GM23338 (cell line): ENCODE results near the gene KCNMA1. TPM values are rescaled to one million over a fixed set of nuclear protein-coding genes. Genes with fewer than 3 reads are reported as not detected.

Source experiments
- ATAC-seq: fragments of 200-7000 bp; cut with Tn5 transposase; 3 replicates; pipeline ENCODE4 v1.9.1; 2020
- DNase-seq: peaks from one replicate; pipeline ENCODE4 v3.0.0-alpha.2; 2015; ENCODE audit warnings: low spot score
- H2AFZ ChIP-seq: fragments of 200-600 bp; sonication (generic); 2 replicates; pipeline ENCODE4 v1.8.0; 2016; ENCODE audit warnings: antibody characterized with exemption, mild to moderate bottlenecking, moderate library complexity
- H3F3A ChIP-seq: fragments of 200-600 bp; sonication (generic); replicated peaks from 2 replicates; pipeline ENCODE4 v1.8.0; 2017; ENCODE audit warnings: antibody characterized with exemption, mixed run types, low read depth
- H3K27ac ChIP-seq: fragments of 200-600 bp; sonication (generic); 2 replicates; pipeline ENCODE4 v1.6.1; 2016; ENCODE audit warnings: low read depth
- H3K27me3 ChIP-seq: fragments of 200-600 bp; sonication (generic); 2 replicates; pipeline ENCODE4 v1.8.0; 2016; ENCODE audit warnings: mild to moderate bottlenecking, mixed run types, moderate library complexity; ENCODE audit not compliant: insufficient read depth
- H3K36me3 ChIP-seq: fragments of 200-600 bp; sonication (generic); 2 replicates; pipeline ENCODE4 v1.8.0; 2016; ENCODE audit warnings: mild to moderate bottlenecking; ENCODE audit not compliant: insufficient read depth
- H3K4me1 ChIP-seq: fragments of 200-600 bp; sonication (generic); 2 replicates; pipeline ENCODE4 v1.8.0; 2016; ENCODE audit warnings: mild to moderate bottlenecking, moderate library complexity; ENCODE audit not compliant: insufficient read depth
- H3K4me2 ChIP-seq: fragments of 200-600 bp; sonication (generic); 2 replicates; pipeline ENCODE4 v1.7.1; 2017; ENCODE audit warnings: mixed run types
- H3K4me3 ChIP-seq: fragments of 200-600 bp; sonication (generic); 2 replicates; pipeline ENCODE4 v1.6.1; 2016; ENCODE audit warnings: mixed run types
- H3K79me2 ChIP-seq: fragments of 200-600 bp; sonication (generic); replicated peaks from 2 replicates; pipeline ENCODE4 v1.8.0; 2017; ENCODE audit warnings: mild to moderate bottlenecking; ENCODE audit not compliant: insufficient read depth
- H3K9me2 ChIP-seq: fragments of 200-600 bp; sonication (generic); 2 replicates; pipeline ENCODE4 v1.8.0; 2017; ENCODE audit not compliant: insufficient read depth
- H4K20me1 ChIP-seq: fragments of 200-600 bp; sonication (generic); replicated peaks from 2 replicates; pipeline ENCODE4 v1.8.0; 2017; ENCODE audit warnings: mild to moderate bottlenecking; ENCODE audit not compliant: insufficient read depth
- H3K27ac Mint-ChIP-seq: 2 replicates; pipeline ENCODE4 v1.8.0; 2020; ENCODE audit warnings: inconsistent platforms, mild to moderate bottlenecking, moderate library complexity, mixed read lengths
- H3K27me3 Mint-ChIP-seq: 3 replicates; pipeline ENCODE4 v1.8.0; 2022; ENCODE audit warnings: low read depth, mild to moderate bottlenecking, moderate library complexity, mixed read lengths, inconsistent platforms; ENCODE audit not compliant: insufficient read depth, poor library complexity
- H3K36me3 Mint-ChIP-seq: 3 replicates; pipeline ENCODE4 v1.8.0; 2021; ENCODE audit warnings: low read depth, mild to moderate bottlenecking, inconsistent platforms, moderate library complexity, mixed read lengths
- H3K4me1 Mint-ChIP-seq: 3 replicates; pipeline ENCODE4 v1.8.0; 2020; ENCODE audit warnings: mild to moderate bottlenecking, inconsistent platforms, mixed read lengths
- H3K4me3 Mint-ChIP-seq: 3 replicates; pipeline ENCODE4 v1.8.0; 2021; ENCODE audit warnings: moderate library complexity, mild to moderate bottlenecking, inconsistent platforms, mixed read lengths
- H3K9me3 Mint-ChIP-seq: 3 replicates; pipeline ENCODE4 v1.8.0; 2020; ENCODE audit warnings: moderate library complexity, mild to moderate bottlenecking, inconsistent platforms, mixed read lengths
- CREB1 ChIP-seq: fragments of 250-450 bp; sonication (Bioruptor Pico); IDR thresholded peaks from 2 replicates; pipeline ENCODE4 v1.5.0; 2020; ENCODE audit warnings: low read depth, mild to moderate bottlenecking, moderate library complexity
- ETS1 ChIP-seq: IDR thresholded peaks from 2 replicates; pipeline ENCODE4 v1.6.1; 2016; ENCODE audit warnings: antibody characterized with exemption
- EZH2 ChIP-seq: fragments of 200-600 bp; sonication (generic); IDR thresholded peaks from one replicate; pipeline ENCODE4 v1.8.0; 2017; ENCODE audit warnings: antibody characterized with exemption, mild to moderate bottlenecking, low read depth; ENCODE audit not compliant: unreplicated experiment
- EZH2phosphoT487 ChIP-seq: fragments of 200-600 bp; sonication (generic); IDR thresholded peaks from one replicate; pipeline ENCODE4 v1.8.1; 2018; ENCODE audit warnings: antibody characterized with exemption; ENCODE audit not compliant: unreplicated experiment
- JUNB ChIP-seq: IDR thresholded peaks from one replicate; pipeline ENCODE4 v1.6.1; 2016; ENCODE audit warnings: antibody characterized with exemption; ENCODE audit not compliant: unreplicated experiment
- NANOG ChIP-seq: IDR thresholded peaks from 2 replicates; pipeline ENCODE4 v1.6.1; 2016; ENCODE audit warnings: antibody characterized with exemption, borderline replicate concordance
- STAT1 ChIP-seq: IDR thresholded peaks from one replicate; pipeline ENCODE4 v1.6.1; 2016; ENCODE audit warnings: antibody characterized with exemption; ENCODE audit not compliant: unreplicated experiment
- ZNF331 ChIP-seq: fragments of 250-450 bp; sonication (Bioruptor Pico); IDR thresholded peaks from 2 replicates; pipeline ENCODE4 v1.5.0; 2020; ENCODE audit warnings: low read depth, mild to moderate bottlenecking, moderate library complexity
- polyA plus RNA-seq: library from polyadenylated mRNA; unstranded; fragments of >200 nt; fragmentation: Nextera tagmentation; extraction: Ambion mirVana; gene quantifications from 2 replicates; pipeline ENCODE4 v1.2.1, GENCODE V29; 2016
- total RNA-seq: library from RNA; depleted of rRNA; stranded (reverse); fragments of >200 nt; shearing (Covaris generic); gene quantifications from 2 replicates; pipeline ENCODE4 v1.2.3, GENCODE V29; 2014
- TF ChIP-seq, protein P1 (sequence below): IDR thresholded peaks from one replicate; pipeline ENCODE4 v1.6.1; 2018; ENCODE audit warnings: antibody characterized with exemption; ENCODE audit not compliant: unreplicated experiment
- TF ChIP-seq, protein P2 (sequence below), 2 experiments: fragments of 200-600 bp in 1 of 2; sonication (generic) in 1 of 2; conservative IDR thresholded peaks; 2 replicates each; pipeline versions ENCODE4 v1.5.1 to v1.6.1; 2016 to 2017; ENCODE audit warnings: antibody characterized with exemption in 2 of 2, low read depth in 2 of 2, mild to moderate bottlenecking in 2 of 2, moderate library complexity in 1 of 2

The KCNMA1 gene
- total and polyA plus RNA-seq, 2 experiments from 2014 or later = 8.2 to 9.0 TPM

DNA sequence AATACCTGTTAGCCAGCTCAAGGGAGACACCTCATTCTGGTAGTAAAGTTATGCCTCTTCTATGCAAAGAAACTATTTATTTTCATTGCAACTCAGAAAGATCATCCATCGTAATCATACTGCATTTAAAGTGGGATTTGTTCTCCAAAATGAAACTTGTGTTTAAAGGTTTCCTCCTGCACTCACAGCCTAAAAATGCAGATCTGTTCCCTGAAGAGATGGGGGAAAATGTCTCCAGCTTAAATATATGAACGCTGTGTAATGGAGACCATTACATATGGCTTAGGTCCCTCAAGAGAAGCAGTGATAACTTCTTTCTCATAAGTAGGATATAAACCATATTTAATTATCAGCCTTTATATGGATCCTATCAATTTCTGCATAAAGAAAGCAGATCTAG lies 665.1 kb downstream of the KCNMA1 start (continued):
- TF ChIP-seq NANOG (no peak), CREB1 (no peak), ETS1 (no peak), STAT1 (no peak), EZH2phosphoT487 (no peak)
- TF ChIP-seq, protein P1, sequence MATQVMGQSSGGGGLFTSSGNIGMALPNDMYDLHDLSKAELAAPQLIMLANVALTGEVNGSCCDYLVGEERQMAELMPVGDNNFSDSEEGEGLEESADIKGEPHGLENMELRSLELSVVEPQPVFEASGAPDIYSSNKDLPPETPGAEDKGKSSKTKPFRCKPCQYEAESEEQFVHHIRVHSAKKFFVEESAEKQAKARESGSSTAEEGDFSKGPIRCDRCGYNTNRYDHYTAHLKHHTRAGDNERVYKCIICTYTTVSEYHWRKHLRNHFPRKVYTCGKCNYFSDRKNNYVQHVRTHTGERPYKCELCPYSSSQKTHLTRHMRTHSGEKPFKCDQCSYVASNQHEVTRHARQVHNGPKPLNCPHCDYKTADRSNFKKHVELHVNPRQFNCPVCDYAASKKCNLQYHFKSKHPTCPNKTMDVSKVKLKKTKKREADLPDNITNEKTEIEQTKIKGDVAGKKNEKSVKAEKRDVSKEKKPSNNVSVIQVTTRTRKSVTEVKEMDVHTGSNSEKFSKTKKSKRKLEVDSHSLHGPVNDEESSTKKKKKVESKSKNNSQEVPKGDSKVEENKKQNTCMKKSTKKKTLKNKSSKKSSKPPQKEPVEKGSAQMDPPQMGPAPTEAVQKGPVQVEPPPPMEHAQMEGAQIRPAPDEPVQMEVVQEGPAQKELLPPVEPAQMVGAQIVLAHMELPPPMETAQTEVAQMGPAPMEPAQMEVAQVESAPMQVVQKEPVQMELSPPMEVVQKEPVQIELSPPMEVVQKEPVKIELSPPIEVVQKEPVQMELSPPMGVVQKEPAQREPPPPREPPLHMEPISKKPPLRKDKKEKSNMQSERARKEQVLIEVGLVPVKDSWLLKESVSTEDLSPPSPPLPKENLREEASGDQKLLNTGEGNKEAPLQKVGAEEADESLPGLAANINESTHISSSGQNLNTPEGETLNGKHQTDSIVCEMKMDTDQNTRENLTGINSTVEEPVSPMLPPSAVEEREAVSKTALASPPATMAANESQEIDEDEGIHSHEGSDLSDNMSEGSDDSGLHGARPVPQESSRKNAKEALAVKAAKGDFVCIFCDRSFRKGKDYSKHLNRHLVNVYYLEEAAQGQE = no peak

DNA sequence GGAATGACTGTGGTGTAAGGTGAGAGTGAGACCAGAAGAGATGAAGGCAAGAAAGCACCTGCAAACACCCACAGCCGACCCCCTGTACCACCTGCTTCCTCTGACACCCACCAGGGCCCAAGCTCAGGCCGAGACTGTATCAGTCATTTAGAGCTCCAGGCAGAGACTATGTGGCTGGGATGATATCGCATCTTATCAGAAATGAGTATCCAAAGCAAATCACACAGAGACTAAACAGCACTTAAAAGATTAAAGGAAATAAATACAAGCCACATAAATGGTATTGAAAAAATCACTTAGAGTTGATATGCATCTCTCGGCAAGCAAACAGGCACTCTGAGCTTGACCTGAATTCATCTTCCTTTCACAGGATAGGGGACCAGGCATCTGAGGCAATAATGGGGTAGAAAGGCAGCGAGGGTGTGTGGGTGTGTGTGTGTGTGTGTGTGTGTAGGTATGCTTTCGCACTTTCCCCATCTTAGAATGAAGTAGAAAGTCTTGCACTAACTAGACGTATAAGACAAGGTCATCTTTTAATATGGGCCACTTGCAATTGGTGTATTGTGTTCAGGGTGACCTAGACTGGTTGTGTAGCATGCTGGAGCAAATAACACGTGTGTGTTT lies 665.9 kb downstream of the KCNMA1 start:
- H3K4me1 Mint-ChIP-seq = peaks cover 10% of the 10 kb centered on the region; the same call in 2 of the 3 replicates

More for the DNA sequence above, 665.9 kb downstream of the KCNMA1 start:
- H3K9me3 Mint-ChIP-seq = no peaks in the 10 kb centered on the region; the same call in 2 of the 3 replicates
- no peak overlapping the region for H3K27ac ChIP-seq
- no peak for ATAC-seq
- H3K79me2 ChIP-seq = no peaks in the 10 kb centered on the region
- no peaks in the 10 kb centered on the region for H3K27me3 ChIP-seq
- no peaks in the 10 kb centered on the region for H3K9me2 ChIP-seq
- no peaks in the 10 kb centered on the region for H4K20me1 ChIP-seq
- no peak overlapping the region for H3K27ac Mint-ChIP-seq
- H3F3A ChIP-seq = no peaks in the 10 kb centered on the region
- DNase-seq = no peak
- H3K36me3 ChIP-seq = no peaks in the 10 kb centered on the region
- H3K4me3 ChIP-seq = no peak overlapping the region
- H2AFZ ChIP-seq = no peak overlapping the region
- no peak overlapping the region for H3K4me3 Mint-ChIP-seq
- H3K27me3 Mint-ChIP-seq = peaks cover 3% of the 10 kb centered on the region
- H3K4me2 ChIP-seq = no peak overlapping the region
- H3K36me3 Mint-ChIP-seq = no peaks in the 10 kb centered on the region
- H3K4me1 ChIP-seq = peaks cover 10% of the 10 kb centered on the region
- TF ChIP-seq NANOG = no peak
- no peak for TF ChIP-seq CREB1
- TF ChIP-seq ZNF331 (CRISPR knock-in tag) = no peak
- TF ChIP-seq, protein P1 = no peak
- TF ChIP-seq JUNB = no peak
- no peak for TF ChIP-seq STAT1
- TF ChIP-seq EZH2 = no peak
- no peak for TF ChIP-seq EZH2phosphoT487
- TF ChIP-seq, protein P2, sequence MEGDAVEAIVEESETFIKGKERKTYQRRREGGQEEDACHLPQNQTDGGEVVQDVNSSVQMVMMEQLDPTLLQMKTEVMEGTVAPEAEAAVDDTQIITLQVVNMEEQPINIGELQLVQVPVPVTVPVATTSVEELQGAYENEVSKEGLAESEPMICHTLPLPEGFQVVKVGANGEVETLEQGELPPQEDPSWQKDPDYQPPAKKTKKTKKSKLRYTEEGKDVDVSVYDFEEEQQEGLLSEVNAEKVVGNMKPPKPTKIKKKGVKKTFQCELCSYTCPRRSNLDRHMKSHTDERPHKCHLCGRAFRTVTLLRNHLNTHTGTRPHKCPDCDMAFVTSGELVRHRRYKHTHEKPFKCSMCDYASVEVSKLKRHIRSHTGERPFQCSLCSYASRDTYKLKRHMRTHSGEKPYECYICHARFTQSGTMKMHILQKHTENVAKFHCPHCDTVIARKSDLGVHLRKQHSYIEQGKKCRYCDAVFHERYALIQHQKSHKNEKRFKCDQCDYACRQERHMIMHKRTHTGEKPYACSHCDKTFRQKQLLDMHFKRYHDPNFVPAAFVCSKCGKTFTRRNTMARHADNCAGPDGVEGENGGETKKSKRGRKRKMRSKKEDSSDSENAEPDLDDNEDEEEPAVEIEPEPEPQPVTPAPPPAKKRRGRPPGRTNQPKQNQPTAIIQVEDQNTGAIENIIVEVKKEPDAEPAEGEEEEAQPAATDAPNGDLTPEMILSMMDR (conservative IDR thresholded peaks at IDR 0.05; ENCODE audit: low read depth in 2 of 2) = no peak
